Neural cell (in vitro differentiated cells): ENCODE results near the gene PTPRU. TPM values are rescaled to one million over a fixed set of nuclear protein-coding genes. Genes with fewer than 3 reads are reported as not detected.

Experiments used
- H2AFZ ChIP-seq: fragments of 200-600, 300-800 bp; sonication (generic), shearing (Covaris generic); 2 replicates; pipeline ENCODE4 v1.6.0; 2014; ENCODE audit warnings: low read depth, mild to moderate bottlenecking, antibody characterized with exemption, low read length, moderate library complexity
- H3F3A ChIP-seq: fragments of 200-600 bp; shearing (Covaris generic); 2 replicates; pipeline ENCODE4 v1.6.1; 2016; ENCODE audit warnings: mild to moderate bottlenecking, moderate library complexity, mixed read lengths, antibody characterized with exemption, low read length; ENCODE audit not compliant: insufficient read depth, poor library complexity, severe bottlenecking
- H3K27ac ChIP-seq: fragments of 200-600, 300-800 bp; sonication (generic), shearing (Covaris generic); 2 replicates; pipeline ENCODE4 v1.5.1; 2014; ENCODE audit warnings: mild to moderate bottlenecking, low read length, moderate library complexity
- H3K27me3 ChIP-seq: fragments of 300-800, 200-600 bp; sonication (generic), shearing (Covaris generic); 2 replicates; pipeline ENCODE4 v1.6.0; 2014; ENCODE audit warnings: mild to moderate bottlenecking, low read depth, low read length, moderate library complexity; ENCODE audit not compliant: insufficient read depth
- H3K36me3 ChIP-seq: fragments of 300-800, 200-600 bp; sonication (generic), shearing (Covaris generic); 2 replicates; pipeline ENCODE4 v1.5.1; 2014; ENCODE audit warnings: mild to moderate bottlenecking, antibody characterized with exemption, low read length, moderate library complexity; ENCODE audit not compliant: insufficient read depth
- H3K4me2 ChIP-seq: fragments of 300-800, 200-600 bp; sonication (generic), shearing (Covaris generic); 2 replicates; pipeline ENCODE4 v1.6.0; 2014; ENCODE audit warnings: mild to moderate bottlenecking, low read length
- H3K4me3 ChIP-seq: fragments of 300-800, 200-600 bp; sonication (generic), shearing (Covaris generic); 2 replicates; pipeline ENCODE4 v1.5.1; 2014; ENCODE audit warnings: mild to moderate bottlenecking, low read length, moderate library complexity
- H3K79me2 ChIP-seq: fragments of 200-600 bp; shearing (Covaris generic); replicated peaks from 2 replicates; pipeline ENCODE4 v1.6.0; 2014; ENCODE audit warnings: mild to moderate bottlenecking, low read length, moderate library complexity; ENCODE audit not compliant: insufficient read depth
- H3K9ac ChIP-seq: fragments of 300-800, 200-600 bp; sonication (generic), shearing (Covaris generic); 2 replicates; pipeline ENCODE4 v1.6.1; 2016; ENCODE audit warnings: mild to moderate bottlenecking, low read length, mixed read lengths
- H3K9me2 ChIP-seq: fragments of 200-600 bp; shearing (Covaris generic); 2 replicates; pipeline ENCODE4 v1.6.1; 2016; ENCODE audit warnings: mild to moderate bottlenecking, low read length, mixed read lengths; ENCODE audit not compliant: insufficient read depth
- H3K9me3 ChIP-seq: fragments of 200-600, 300-800 bp; sonication (generic), shearing (Covaris generic); 2 replicates; pipeline ENCODE4 v1.6.1; 2016; ENCODE audit warnings: mild to moderate bottlenecking, mixed run types, low read length, moderate library complexity, mixed read lengths
- H4K20me1 ChIP-seq: fragments of 200-600 bp; shearing (Covaris generic); 2 replicates; pipeline ENCODE4 v1.6.1; 2016; ENCODE audit warnings: mild to moderate bottlenecking, mixed run types; ENCODE audit not compliant: insufficient read depth
- EP300 ChIP-seq: fragments of 450-650 bp; conservative IDR thresholded peaks from 2 replicates; pipeline ENCODE4 v1.6.1; 2014; ENCODE audit warnings: antibody characterized with exemption, mild to moderate bottlenecking, moderate library complexity; ENCODE audit not compliant: poor library complexity, severe bottlenecking
- EZH2 ChIP-seq: fragments of 200-600, 300-800 bp; shearing (Covaris generic), sonication (generic); IDR thresholded peaks from 2 replicates; pipeline ENCODE4 v1.6.1; 2014; ENCODE audit warnings: antibody characterized with exemption, low read length, borderline replicate concordance, mild to moderate bottlenecking; ENCODE audit not compliant: insufficient read depth, poor library complexity, severe bottlenecking
- MXI1 ChIP-seq: fragments of 450-650 bp; conservative IDR thresholded peaks from 2 replicates; pipeline ENCODE4 v1.6.1; 2014; ENCODE audit warnings: antibody characterized with exemption, mild to moderate bottlenecking; ENCODE audit not compliant: poor library complexity, severe bottlenecking
- POLR2AphosphoS5 ChIP-seq: IDR thresholded peaks from 2 replicates; pipeline ENCODE4 v1.6.1; 2012
- RAD21 ChIP-seq: fragments of 450-650 bp; conservative IDR thresholded peaks from 2 replicates; pipeline ENCODE4 v1.6.1; 2014; ENCODE audit warnings: antibody characterized with exemption, mild to moderate bottlenecking, moderate library complexity
- SMC3 ChIP-seq: fragments of 450-650 bp; conservative IDR thresholded peaks from 2 replicates; pipeline ENCODE4 v1.6.1; 2014; ENCODE audit warnings: antibody characterized with exemption, mild to moderate bottlenecking, moderate library complexity; ENCODE audit not compliant: poor library complexity
- TAF1 ChIP-seq: IDR thresholded peaks from 2 replicates; pipeline ENCODE4 v1.6.1; 2012; ENCODE audit warnings: low read depth
- polyA plus RNA-seq: library from polyadenylated mRNA; depleted of rRNA; stranded (reverse); fragments of >200 nt; gene quantifications from 2 replicates; pipeline ENCODE4 v1.2.3, GENCODE V29; 2014
- TF ChIP-seq, protein P1 (sequence below): fragments of 450-650 bp; IDR thresholded peaks from 2 replicates; pipeline ENCODE4 v1.5.1; 2014; ENCODE audit warnings: antibody characterized with exemption, mild to moderate bottlenecking, moderate library complexity; ENCODE audit not compliant: poor library complexity, severe bottlenecking
- TF ChIP-seq, protein P2 (sequence below): IDR thresholded peaks from 2 replicates; pipeline ENCODE4 v1.6.1; 2012; ENCODE audit warnings: borderline replicate concordance

PTPRU gene
- polyA plus RNA-seq, 1 donor from 2014 or later, result 5.0 TPM

DNA sequence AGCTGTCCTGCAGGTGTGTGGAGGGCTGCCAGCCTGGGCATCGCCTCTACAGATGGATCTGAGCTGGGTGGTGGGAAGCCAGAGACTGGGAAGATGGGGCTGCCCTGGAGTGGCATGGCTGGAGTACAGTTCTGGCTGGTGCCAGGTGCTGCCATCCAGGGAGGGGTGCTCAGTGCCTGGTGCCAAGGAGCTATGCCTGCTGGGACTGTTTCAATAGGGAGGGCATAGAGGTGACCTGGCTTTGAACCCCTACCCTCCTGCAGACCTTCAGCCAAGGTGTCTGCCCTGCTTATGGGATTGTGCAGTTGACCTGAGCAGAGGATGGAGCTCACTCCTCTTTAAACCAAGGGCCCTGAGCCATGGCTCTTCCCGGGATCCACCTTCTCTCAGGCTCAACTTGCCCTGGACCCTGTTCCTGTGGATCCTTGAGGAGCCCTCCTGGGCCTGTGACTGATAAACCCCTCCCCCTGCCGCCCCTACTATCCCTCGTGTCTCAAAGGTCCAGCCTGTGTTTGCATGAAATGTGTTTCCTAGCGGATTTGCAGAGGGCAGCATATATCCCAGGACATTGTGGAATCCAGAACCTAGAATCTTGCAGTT lies 48.7 kb downstream of the PTPRU start:
- Histone ChIP-seq H3K4me3 (no peak overlapping the region), H3K36me3 (no peaks in the 10 kb centered on the region), H3F3A (no peaks in the 10 kb centered on the region), H3K9me3 (no peaks in the 10 kb centered on the region), H4K20me1 (no peaks in the 10 kb centered on the region), H2AFZ (no peak overlapping the region), H3K27ac (no peak overlapping the region), H3K9me2 (no peaks in the 10 kb centered on the region), H3K9ac (no peak overlapping the region), H3K27me3 (no peaks in the 10 kb centered on the region), H3K79me2 (no peaks in the 10 kb centered on the region), H3K4me2 (no peak overlapping the region)
- TF ChIP-seq TAF1 (no peak), RAD21 (no peak), SMC3 (no peak), EZH2 (no peak), MXI1 (no peak), POLR2AphosphoS5 (no peak), EP300 (no peak)
- TF ChIP-seq, protein P1, sequence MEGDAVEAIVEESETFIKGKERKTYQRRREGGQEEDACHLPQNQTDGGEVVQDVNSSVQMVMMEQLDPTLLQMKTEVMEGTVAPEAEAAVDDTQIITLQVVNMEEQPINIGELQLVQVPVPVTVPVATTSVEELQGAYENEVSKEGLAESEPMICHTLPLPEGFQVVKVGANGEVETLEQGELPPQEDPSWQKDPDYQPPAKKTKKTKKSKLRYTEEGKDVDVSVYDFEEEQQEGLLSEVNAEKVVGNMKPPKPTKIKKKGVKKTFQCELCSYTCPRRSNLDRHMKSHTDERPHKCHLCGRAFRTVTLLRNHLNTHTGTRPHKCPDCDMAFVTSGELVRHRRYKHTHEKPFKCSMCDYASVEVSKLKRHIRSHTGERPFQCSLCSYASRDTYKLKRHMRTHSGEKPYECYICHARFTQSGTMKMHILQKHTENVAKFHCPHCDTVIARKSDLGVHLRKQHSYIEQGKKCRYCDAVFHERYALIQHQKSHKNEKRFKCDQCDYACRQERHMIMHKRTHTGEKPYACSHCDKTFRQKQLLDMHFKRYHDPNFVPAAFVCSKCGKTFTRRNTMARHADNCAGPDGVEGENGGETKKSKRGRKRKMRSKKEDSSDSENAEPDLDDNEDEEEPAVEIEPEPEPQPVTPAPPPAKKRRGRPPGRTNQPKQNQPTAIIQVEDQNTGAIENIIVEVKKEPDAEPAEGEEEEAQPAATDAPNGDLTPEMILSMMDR, result no peak
- TF ChIP-seq, protein P2, sequence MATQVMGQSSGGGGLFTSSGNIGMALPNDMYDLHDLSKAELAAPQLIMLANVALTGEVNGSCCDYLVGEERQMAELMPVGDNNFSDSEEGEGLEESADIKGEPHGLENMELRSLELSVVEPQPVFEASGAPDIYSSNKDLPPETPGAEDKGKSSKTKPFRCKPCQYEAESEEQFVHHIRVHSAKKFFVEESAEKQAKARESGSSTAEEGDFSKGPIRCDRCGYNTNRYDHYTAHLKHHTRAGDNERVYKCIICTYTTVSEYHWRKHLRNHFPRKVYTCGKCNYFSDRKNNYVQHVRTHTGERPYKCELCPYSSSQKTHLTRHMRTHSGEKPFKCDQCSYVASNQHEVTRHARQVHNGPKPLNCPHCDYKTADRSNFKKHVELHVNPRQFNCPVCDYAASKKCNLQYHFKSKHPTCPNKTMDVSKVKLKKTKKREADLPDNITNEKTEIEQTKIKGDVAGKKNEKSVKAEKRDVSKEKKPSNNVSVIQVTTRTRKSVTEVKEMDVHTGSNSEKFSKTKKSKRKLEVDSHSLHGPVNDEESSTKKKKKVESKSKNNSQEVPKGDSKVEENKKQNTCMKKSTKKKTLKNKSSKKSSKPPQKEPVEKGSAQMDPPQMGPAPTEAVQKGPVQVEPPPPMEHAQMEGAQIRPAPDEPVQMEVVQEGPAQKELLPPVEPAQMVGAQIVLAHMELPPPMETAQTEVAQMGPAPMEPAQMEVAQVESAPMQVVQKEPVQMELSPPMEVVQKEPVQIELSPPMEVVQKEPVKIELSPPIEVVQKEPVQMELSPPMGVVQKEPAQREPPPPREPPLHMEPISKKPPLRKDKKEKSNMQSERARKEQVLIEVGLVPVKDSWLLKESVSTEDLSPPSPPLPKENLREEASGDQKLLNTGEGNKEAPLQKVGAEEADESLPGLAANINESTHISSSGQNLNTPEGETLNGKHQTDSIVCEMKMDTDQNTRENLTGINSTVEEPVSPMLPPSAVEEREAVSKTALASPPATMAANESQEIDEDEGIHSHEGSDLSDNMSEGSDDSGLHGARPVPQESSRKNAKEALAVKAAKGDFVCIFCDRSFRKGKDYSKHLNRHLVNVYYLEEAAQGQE, result no peak

DNA sequence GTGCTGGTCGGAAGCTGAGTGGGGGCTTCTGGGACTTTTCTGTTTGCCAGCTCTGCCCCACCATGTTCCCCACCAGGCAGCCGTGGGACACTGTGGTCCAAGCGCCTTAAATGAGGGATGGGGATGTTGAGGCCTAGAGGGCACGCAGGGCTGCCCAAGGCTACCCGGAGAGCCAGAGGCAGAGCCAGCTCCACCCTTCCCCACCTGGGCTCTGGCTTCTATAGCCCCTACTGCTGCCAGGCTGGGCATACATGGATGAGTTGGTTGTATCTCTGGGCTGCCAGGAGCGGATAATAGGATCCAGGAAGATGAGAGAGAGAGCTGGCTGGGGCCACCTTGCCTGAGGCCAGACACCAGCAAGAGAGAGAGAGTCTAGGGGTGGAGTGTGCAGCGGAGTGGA lies 49.4 kb downstream of the PTPRU start:
- H3K27me3 ChIP-seq, result no peaks in the 10 kb centered on the region

More for the DNA sequence above, 49.4 kb downstream of the PTPRU start:
- Histone ChIP-seq H3K4me3 (no peak overlapping the region), H3K9ac (no peak overlapping the region), H3K79me2 (no peaks in the 10 kb centered on the region), H2AFZ (no peak overlapping the region), H4K20me1 (no peaks in the 10 kb centered on the region), H3K36me3 (no peaks in the 10 kb centered on the region), H3F3A (no peaks in the 10 kb centered on the region), H3K4me2 (no peak overlapping the region), H3K27ac (no peak overlapping the region), H3K9me2 (no peaks in the 10 kb centered on the region), H3K9me3 (no peaks in the 10 kb centered on the region)
- TF ChIP-seq, protein P1, result no peak
